RCC 7860 (cell line): ENCODE data around the gene ANKHD1.
"Not testable (repeated sequence)": the region's sequence is repeated elsewhere in the genome, so short reads cannot be mapped to it uniquely, and the experiment has no call there.

Experiments used
- DNase-seq: peaks from one replicate; pipeline ENCODE4 v3.0.0-alpha.2; 2015; ENCODE audit warnings: low spot score
- FAIRE-seq: peaks from 2 replicates; lab custom pipeline; 2012; peaks lifted over from hg19 to GRCh38; lab: Jason Lieb, UNC

The ANKHD1 gene

GRCh38 chr5:140418862-140419520 is 17.4 kb downstream of the ANKHD1 start:
- DNase-seq, result no peak

DNA sequence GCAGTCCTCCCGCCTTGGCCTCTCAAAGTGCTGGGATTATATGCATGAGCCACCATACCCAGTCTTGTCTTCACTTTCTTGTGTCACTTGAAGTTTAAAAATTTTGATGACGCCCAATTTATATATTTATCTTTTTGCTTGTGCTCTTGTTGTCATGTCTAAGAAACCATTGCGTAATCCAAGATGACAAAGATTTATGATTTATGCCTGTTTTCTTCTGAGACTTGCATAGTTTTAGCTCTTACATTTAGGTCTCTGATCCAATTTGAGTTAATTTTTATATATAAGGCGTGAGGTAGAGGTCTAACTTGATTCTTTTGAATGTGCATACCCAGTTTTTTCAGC is 18.6 kb downstream of the ANKHD1 start:
- FAIRE-seq (no peak), DNase-seq (no peak)

More at GRCh38 chr5:140418862-140419520, 17.4 kb downstream of the ANKHD1 start:
- FAIRE-seq, result no peak

GRCh38 chr5:140420665-140421361 is 19.2 kb downstream of the ANKHD1 start:
- FAIRE-seq, result no peak
- DNase-seq, result no peak

- FAIRE-seq, DNase-seq: not testable (repeated sequence)
Measured at GRCh38 chr5:140421375-140421774, 19.7 kb downstream of the ANKHD1 start.

DNA sequence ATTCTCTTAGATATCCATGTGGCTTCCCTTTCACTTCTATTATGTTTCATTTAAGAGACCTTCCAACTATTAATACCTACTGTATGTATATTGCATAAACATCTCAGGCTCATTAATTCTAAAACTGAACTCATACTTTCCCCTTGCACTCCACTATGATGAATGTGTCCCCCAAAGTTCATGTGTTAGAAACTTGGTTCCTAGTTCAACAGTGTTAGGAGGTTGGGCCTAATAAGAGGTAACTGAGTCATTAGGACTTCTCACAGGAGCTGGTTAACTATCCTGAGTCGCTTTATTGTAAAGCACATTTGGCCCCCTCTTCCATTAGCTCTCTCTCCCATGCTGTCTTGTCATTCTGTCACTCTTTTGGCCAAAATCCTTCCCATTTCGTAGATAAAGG is 22.0 kb downstream of the ANKHD1 start:
- FAIRE-seq, result no peak
- DNase-seq, result no peak

GRCh38 chr5:140424135-140424534 is 22.5 kb downstream of the ANKHD1 start:
- DNase-seq, result no peak
- no peak for FAIRE-seq

DNA sequence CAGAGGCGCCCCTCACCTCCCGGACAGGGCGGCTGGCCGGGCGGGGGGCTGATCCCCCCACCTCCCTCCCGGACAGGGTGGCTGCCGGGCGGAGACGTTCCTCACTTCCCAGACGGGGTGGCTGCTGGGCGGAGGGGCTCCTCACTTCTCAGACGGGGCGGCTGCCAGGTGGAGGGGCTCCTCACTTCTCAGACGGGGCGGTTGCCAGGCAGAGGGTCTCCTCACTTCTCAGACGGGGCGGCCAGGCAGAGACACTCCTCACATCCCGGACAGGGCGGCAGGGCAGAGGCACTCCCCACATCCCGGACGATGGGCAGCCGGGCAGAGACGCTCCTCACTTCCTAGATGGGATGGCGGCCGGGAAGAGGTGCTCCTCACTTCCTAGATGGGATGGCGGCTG is 26.1 kb downstream of the ANKHD1 start:
- not testable (repeated sequence) for DNase-seq, FAIRE-seq

GRCh38 chr5:140429724-140430123 is 28.1 kb downstream of the ANKHD1 start:
- peak; percentile 33 for FAIRE-seq

DNA sequence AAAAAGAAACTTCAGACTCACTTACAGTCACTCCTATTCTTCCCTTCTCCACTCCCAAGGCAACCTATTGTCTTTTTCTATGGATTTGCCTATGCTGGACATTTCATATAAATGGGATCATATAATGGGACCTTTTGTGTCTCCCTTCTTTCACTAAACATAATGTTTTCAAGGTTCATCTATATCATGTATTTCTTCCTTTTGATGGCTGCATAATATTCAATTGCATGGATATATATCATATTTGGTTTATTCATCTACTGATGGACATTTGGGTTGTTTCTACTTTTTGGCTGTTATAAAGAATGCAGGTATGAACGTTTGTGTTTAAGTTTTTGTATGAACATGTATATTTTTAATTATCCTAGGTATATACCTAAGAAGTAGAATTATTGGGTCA is 30.6 kb downstream of the ANKHD1 start:
- FAIRE-seq (no peak), DNase-seq (no peak)

More at GRCh38 chr5:140429724-140430123, 28.1 kb downstream of the ANKHD1 start:
- DNase-seq, result no peak

- FAIRE-seq (no peak), DNase-seq (no peak)
Measured at GRCh38 chr5:140432916-140433315, 31.3 kb downstream of the ANKHD1 start.

GRCh38 chr5:140457368-140457767 is 55.7 kb downstream of the ANKHD1 start:
- not testable (repeated sequence) for DNase-seq, FAIRE-seq

GRCh38 chr5:140466981-140467742 is 65.5 kb downstream of the ANKHD1 start:
- FAIRE-seq (peak; percentile 72), DNase-seq (no peak)

- FAIRE-seq (peak; percentile 10), DNase-seq (no peak)
Measured at GRCh38 chr5:140468188-140468587, 66.6 kb downstream of the ANKHD1 start.

GRCh38 chr5:140469259-140469658 is 67.6 kb downstream of the ANKHD1 start:
- DNase-seq (no peak), FAIRE-seq (no peak)

DNA sequence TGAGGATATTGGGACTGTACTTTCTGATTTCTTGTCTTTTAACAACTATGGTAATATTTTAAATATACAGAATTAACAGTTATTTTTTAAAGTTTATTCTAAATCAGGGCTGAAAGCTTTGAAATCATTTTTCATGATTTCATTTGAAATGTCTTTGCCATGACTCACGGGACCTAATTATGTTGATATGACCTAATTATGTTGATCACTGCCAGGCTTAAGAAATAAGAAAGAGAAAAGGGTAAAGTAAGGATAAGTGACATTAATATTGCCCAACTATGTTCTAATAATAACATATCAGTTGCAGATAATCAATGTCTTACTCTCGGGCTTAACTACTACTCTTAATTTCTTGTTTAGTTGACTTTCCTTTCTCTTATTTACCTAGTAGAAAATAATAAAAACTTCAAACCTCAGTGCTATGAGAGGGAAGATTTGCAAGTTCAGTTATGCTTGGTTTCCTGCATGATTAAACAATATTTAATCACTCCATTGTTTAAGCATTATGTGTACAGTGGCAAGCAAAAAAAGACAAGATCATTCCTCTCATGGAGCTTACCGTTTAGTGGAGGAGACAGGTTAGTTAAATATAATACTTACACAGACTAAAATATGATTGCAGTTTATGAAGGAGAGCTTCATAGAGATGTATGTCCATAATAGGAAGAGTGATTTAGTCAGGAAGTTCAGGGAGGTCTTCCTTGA is 78.8 kb downstream of the ANKHD1 start:
- DNase-seq (no peak), FAIRE-seq (no peak)

GRCh38 chr5:140481758-140482157 is 80.1 kb downstream of the ANKHD1 start:
- DNase-seq (no peak), FAIRE-seq (no peak)

DNA sequence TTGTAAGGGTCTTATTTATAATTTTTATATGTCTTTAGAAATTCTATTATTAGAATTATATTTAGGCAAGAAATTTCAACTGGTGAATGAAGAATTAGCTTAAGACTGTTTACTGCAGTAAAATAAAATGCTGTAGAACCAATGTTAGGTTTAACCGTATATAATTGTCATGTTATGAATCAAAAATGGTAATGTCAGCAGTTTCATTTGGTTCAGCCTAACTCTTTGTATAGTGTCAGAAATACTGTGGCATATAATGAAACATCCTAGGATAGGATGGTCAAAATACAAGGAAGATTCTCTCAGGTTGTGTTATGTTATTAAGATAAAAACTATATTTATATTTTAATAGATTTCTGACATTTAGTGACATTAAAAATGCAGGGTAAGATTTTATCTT is 81.4 kb downstream of the ANKHD1 start:
- DNase-seq, result no peak
- no peak for FAIRE-seq

- FAIRE-seq, DNase-seq: not testable (repeated sequence)
Measured at GRCh38 chr5:140488141-140488540, 86.5 kb downstream of the ANKHD1 start.

DNA sequence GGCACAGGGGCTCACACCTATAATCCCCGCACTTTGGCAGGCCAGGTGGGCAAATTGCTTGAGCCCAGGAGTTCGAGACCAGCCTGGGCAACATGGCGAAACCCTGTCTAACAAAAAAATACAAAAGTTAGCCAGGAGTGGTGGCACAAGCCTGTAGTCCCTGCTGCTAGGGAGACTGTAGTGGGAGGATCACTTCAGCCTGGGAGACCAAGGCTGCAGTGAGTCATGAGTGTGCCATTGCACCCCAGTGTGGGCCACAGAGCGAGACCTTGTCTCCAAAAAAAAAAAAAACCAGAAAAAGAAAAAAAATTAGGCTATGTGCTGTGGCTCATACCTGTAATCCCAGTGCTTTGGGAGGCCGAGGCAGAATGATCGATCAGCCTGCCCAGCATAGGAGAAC is 87.3 kb downstream of the ANKHD1 start:
- DNase-seq, result no peak
- FAIRE-seq, result no peak

GRCh38 chr5:140497897-140498296 is 96.3 kb downstream of the ANKHD1 start:
- FAIRE-seq, result peak; percentile 44
- DNase-seq, result no peak

DNA sequence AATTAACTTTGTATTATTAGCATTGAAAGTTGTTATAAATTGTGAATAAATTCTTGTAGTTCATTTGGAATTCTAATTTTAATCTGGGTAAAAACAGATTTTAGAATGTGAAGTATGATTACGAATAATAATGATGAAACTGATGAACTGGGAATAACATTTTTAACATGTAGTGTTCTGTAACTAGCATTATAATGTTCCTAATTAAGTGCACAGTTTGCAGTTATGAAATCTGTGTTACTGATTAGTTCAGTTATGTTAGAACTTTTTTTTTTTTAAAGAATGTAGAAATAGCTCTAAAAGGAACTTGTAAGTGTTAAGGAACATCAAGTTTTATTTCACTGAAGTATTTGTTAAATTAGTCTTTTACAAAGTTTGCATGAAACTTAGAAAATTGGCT is 97.0 kb downstream of the ANKHD1 start:
- FAIRE-seq, result no peak
- no peak for DNase-seq
